HG03432 (cell line): ENCODE measurements around the gene IL21R.
"Not testable (repeated sequence)": the region's sequence is repeated elsewhere in the genome, so short reads cannot be mapped to it uniquely, and the experiment has no call there.

Experiments
- ATAC-seq: cut with Tn5 transposase; IDR thresholded peaks from one replicate; pipeline ENCODE4 v1.9.1; 2021; ENCODE audit warnings: mild to moderate bottlenecking, moderate library complexity; ENCODE audit not compliant: unreplicated experiment

The IL21R gene

GRCh38 chr16:27374804-27375425, 27.1 kb upstream of the IL21R start:
- ATAC-seq: peak; percentile 64

GRCh38 chr16:27377666-27378485, 24.1 kb upstream of the IL21R start:
- ATAC-seq: no peak

GRCh38 chr16:27378871-27379481, 23.0 kb upstream of the IL21R start:
- ATAC-seq: no peak

GRCh38 chr16:27379919-27380318, 22.1 kb upstream of the IL21R start:
- ATAC-seq: no peak

- ATAC-seq: no peak
Observed at GRCh38 chr16:27381236-27381635, 20.7 kb upstream of the IL21R start.

GRCh38 chr16:27381974-27382855, 19.8 kb upstream of the IL21R start:
- ATAC-seq: no peak

- no peak for ATAC-seq
Observed at GRCh38 chr16:27383556-27384243, 18.3 kb upstream of the IL21R start.

- ATAC-seq: no peak
Observed at GRCh38 chr16:27384425-27384824, 17.5 kb upstream of the IL21R start.

GRCh38 chr16:27385398-27385797, 16.6 kb upstream of the IL21R start:
- no peak for ATAC-seq

GRCh38 chr16:27386674-27387073, 15.3 kb upstream of the IL21R start:
- ATAC-seq: no peak

GRCh38 chr16:27387724-27388123, 14.2 kb upstream of the IL21R start:
- peak; percentile 90 for ATAC-seq

GRCh38 chr16:27389272-27389961, 12.6 kb upstream of the IL21R start:
- no peak for ATAC-seq

- ATAC-seq: no peak
Observed at GRCh38 chr16:27390151-27390550, 11.8 kb upstream of the IL21R start.

GRCh38 chr16:27392671-27393070, 9.3 kb upstream of the IL21R start:
- ATAC-seq: no peak

GRCh38 chr16:27394516-27394915, 7.5 kb upstream of the IL21R start:
- ATAC-seq: no peak

- not testable (repeated sequence) for ATAC-seq
Observed at GRCh38 chr16:27398341-27398893, 3.6 kb upstream of the IL21R start.

GRCh38 chr16:27398894-27399853, 2.8 kb upstream of the IL21R start:
- ATAC-seq: peak; percentile 21

GRCh38 chr16:27399969-27400368, 2.0 kb upstream of the IL21R start:
- ATAC-seq: no peak
